ENCODE measurements around the gene HRK. TPM values are rescaled to one million over a fixed set of nuclear protein-coding genes. Genes with fewer than 3 reads are reported as not detected.

HRK gene
- total and polyA plus RNA-seq, 9 of the 15 experiments (the other 6 are each of a cell fraction or from before 2014, with no cell fraction given) = 0.01 to 0.05 (median 0.04) TPM; not detected in 6

DNA sequence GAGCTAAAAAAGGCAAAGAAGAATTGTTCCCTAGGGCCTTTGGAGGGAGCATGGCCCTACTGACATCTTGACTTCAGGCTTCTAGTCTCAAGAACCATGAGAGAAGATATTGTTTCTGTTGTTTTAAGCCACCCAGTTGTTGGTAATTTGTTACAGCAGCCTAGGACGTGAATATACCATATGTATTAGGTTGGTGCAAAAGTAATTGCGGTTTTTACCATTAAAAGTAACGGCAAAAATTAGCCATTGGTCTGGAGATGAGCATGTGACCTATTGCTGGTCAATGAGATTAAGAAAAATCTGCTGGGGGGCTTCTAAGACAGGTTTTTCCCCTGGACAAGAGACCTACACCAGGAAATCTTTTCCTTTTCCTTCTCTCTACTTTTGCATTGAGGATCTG is 9.8 kb upstream of the HRK start:
- no peak for FAIRE-seq
- no peak for DNase-seq (ENCODE audit: extremely low read depth in 1 of 4, low spot score in 3 of 4)
- CTCF ChIA-PET (ENCODE audit: low intra/inter-chr PET ratio) = no interaction called here
- H3K9ac ChIP-seq (ENCODE audit: insufficient read depth in 1 of 2, low read depth in 2 of 2, low read length in 2 of 2) = no peak overlapping the region
- H3K4me3 ChIP-seq = no peak overlapping the region
- H3K36me3 ChIP-seq (ENCODE audit: control insufficient read depth, insufficient read depth, low read length) = no peaks in the 10 kb centered on the region
- POLR2A ChIA-PET = no interaction called here
- no TSS peak for BruUV-seq (replicated peaks)
- intact Hi-C loops (cut with micrococcal nuclease) (no loop called here), in situ Hi-C loops (cut with MboI) (no loop called here)
- no peaks in the 10 kb centered on the region for H3K9me3 ChIP-seq (replicated peaks; ENCODE audit: control insufficient read depth, insufficient read depth, low read depth, low read length)
- H3K27ac ChIP-seq (ENCODE audit: extremely low read depth, low read depth, low read length) = no peak overlapping the region
- H2AFZ ChIP-seq (ENCODE audit: low read depth, low read length) = no peak overlapping the region
- no peaks in the 10 kb centered on the region for H4K20me1 ChIP-seq (replicated peaks; ENCODE audit: control insufficient read depth, insufficient read depth, low read length)
- ATAC-seq = no peak
- H3K4me2 ChIP-seq (ENCODE audit: insufficient read depth, low read length) = no peak overlapping the region
- no peaks in the 10 kb centered on the region for H3K9me1 ChIP-seq (ENCODE audit: control insufficient read depth, insufficient read depth, low read length)
- H3K79me2 ChIP-seq (ENCODE audit: control insufficient read depth, insufficient read depth, low read length) = no peaks in the 10 kb centered on the region
- H3K4me1 ChIP-seq (replicated peaks in 1 of 2; ENCODE audit: control insufficient read depth in 2 of 2, insufficient read depth in 2 of 2, low read length in 2 of 2) = peaks cover 0 to 6% of the 10 kb centered on the region in 2 experiments; a peak in 2 of 5 replicates
- H3K27me3 ChIP-seq (ENCODE audit: control insufficient read depth in 2 of 2, insufficient read depth in 2 of 2, low read length in 2 of 2) = peaks cover 11 to 15% of the 10 kb centered on the region in 2 experiments; a peak in 4 of 5 replicates
- WGBS (ENCODE audit: insufficient coverage, low coverage, missing lambda C conversion rate) = 5% methylated on average over 3 of the region's 3 CpGs
- TF ChIP-seq TGIF2 (CRISPR knock-in tag; IDR thresholded peaks at IDR 0.05) = no peak
- TF ChIP-seq, protein P1, sequence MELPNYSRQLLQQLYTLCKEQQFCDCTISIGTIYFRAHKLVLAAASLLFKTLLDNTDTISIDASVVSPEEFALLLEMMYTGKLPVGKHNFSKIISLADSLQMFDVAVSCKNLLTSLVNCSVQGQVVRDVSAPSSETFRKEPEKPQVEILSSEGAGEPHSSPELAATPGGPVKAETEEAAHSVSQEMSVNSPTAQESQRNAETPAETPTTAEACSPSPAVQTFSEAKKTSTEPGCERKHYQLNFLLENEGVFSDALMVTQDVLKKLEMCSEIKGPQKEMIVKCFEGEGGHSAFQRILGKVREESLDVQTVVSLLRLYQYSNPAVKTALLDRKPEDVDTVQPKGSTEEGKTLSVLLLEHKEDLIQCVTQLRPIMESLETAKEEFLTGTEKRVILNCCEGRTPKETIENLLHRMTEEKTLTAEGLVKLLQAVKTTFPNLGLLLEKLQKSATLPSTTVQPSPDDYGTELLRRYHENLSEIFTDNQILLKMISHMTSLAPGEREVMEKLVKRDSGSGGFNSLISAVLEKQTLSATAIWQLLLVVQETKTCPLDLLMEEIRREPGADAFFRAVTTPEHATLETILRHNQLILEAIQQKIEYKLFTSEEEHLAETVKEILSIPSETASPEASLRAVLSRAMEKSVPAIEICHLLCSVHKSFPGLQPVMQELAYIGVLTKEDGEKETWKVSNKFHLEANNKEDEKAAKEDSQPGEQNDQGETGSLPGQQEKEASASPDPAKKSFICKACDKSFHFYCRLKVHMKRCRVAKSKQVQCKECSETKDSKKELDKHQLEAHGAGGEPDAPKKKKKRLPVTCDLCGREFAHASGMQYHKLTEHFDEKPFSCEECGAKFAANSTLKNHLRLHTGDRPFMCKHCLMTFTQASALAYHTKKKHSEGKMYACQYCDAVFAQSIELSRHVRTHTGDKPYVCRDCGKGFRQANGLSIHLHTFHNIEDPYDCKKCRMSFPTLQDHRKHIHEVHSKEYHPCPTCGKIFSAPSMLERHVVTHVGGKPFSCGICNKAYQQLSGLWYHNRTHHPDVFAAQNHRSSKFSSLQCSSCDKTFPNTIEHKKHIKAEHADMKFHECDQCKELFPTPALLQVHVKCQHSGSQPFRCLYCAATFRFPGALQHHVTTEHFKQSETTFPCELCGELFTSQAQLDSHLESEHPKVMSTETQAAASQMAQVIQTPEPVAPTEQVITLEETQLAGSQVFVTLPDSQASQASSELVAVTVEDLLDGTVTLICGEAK (IDR thresholded peaks at IDR 0.05) = peak; percentile 64; the same call in 1 of the 2 replicates
- TF ChIP-seq, protein P1 (CRISPR knock-in tag; IDR thresholded peaks at IDR 0.05) = no peak
